Endodermal cell (in vitro differentiated cells): ENCODE measurements around the gene NEGR1. TPM values are rescaled to one million over a fixed set of nuclear protein-coding genes. Genes with fewer than 3 reads are reported as not detected.

Experiments used
- DNase-seq: peaks from one replicate; pipeline ENCODE4 v3.0.0-alpha.2; 2017
- H3K27ac ChIP-seq: 2 replicates; pipeline ENCODE4 v1.5.1; 2013; ENCODE audit warnings: mild to moderate bottlenecking, low read depth, low read length, moderate library complexity
- H3K27me3 ChIP-seq: 2 replicates; pipeline ENCODE4 v1.6.1; 2013; ENCODE audit warnings: mild to moderate bottlenecking, low read length, moderate library complexity; ENCODE audit not compliant: insufficient read depth, control insufficient read depth, poor library complexity, severe bottlenecking
- H3K36me3 ChIP-seq: 2 replicates; pipeline ENCODE4 v1.7.0; 2013; ENCODE audit warnings: mild to moderate bottlenecking, low read length, moderate library complexity; ENCODE audit not compliant: control insufficient read depth, insufficient read depth
- H3K4me1 ChIP-seq: one replicate; pipeline ENCODE4 v1.7.0; 2013; ENCODE audit warnings: low read length; ENCODE audit not compliant: control insufficient read depth, insufficient read depth
- H3K4me3 ChIP-seq: 2 replicates; pipeline ENCODE4 v1.5.1; 2013; ENCODE audit warnings: mild to moderate bottlenecking, low read length, moderate library complexity
- H3K9ac ChIP-seq: 2 replicates; pipeline ENCODE4 v1.6.1; 2013; ENCODE audit warnings: mild to moderate bottlenecking, low read length, moderate library complexity; ENCODE audit not compliant: poor library complexity, severe bottlenecking; ENCODE audit errors: extremely low read depth
- H3K9me3 ChIP-seq: 2 replicates; pipeline ENCODE4 v1.6.1; 2013; ENCODE audit warnings: mild to moderate bottlenecking, low read length, moderate library complexity; ENCODE audit not compliant: control insufficient read depth
- H3K27ac Mint-ChIP-seq: 2 replicates; pipeline ENCODE4 v1.8.0; 2020; ENCODE audit warnings: mixed read lengths
- H3K27me3 Mint-ChIP-seq: 2 replicates; pipeline ENCODE4 v1.8.0; 2021; ENCODE audit warnings: mild to moderate bottlenecking, mixed read lengths; ENCODE audit not compliant: insufficient read depth
- H3K36me3 Mint-ChIP-seq: 2 replicates; pipeline ENCODE4 v1.8.0; 2020; ENCODE audit warnings: low read depth, mixed read lengths
- H3K4me1 Mint-ChIP-seq: 2 replicates; pipeline ENCODE4 v1.8.0; 2020; ENCODE audit warnings: mixed read lengths
- H3K4me3 Mint-ChIP-seq: 2 replicates; pipeline ENCODE4 v1.8.0; 2020; ENCODE audit warnings: mild to moderate bottlenecking, moderate library complexity, mixed read lengths
- H3K9me3 Mint-ChIP-seq: 2 replicates; pipeline ENCODE4 v1.8.0; 2020; ENCODE audit warnings: mild to moderate bottlenecking, mixed read lengths
- CTCF ChIP-seq: fragments of 200-600 bp; sonication (generic); conservative IDR thresholded peaks from 2 replicates; pipeline ENCODE4 v1.5.0; 2021; ENCODE audit warnings: antibody characterized with exemption, mild to moderate bottlenecking
- WGBS, 2 experiments: methylation state at CpG; one replicate each; pipeline versions ENCODE4 v1.1.5 to v1.1.7; 2013; ENCODE audit warnings: missing lambda C conversion rate in 2 of 2, mixed read lengths in 1 of 2; ENCODE audit not compliant: insufficient coverage in 1 of 2, insufficient read length in 1 of 2; 5-methylcytosine and 5-hydroxymethylcytosine counted together
- total RNA-seq, 2 donors: library from RNA; stranded (reverse); fragmentation: NEBNext Ultra II Directional in 1 of 2; extraction: Animal tissue kit (Norgen Biotek cat#: 25700) in 1 of 2; gene quantifications; 2 replicates in 1 of 2; 3 replicates in 1 of 2; pipeline ENCODE4 v1.2.1, GENCODE V29; 2021

Gene NEGR1
- total RNA-seq, 2 donors from 2014 or later = 1.5 to 2.1 TPM

DNA sequence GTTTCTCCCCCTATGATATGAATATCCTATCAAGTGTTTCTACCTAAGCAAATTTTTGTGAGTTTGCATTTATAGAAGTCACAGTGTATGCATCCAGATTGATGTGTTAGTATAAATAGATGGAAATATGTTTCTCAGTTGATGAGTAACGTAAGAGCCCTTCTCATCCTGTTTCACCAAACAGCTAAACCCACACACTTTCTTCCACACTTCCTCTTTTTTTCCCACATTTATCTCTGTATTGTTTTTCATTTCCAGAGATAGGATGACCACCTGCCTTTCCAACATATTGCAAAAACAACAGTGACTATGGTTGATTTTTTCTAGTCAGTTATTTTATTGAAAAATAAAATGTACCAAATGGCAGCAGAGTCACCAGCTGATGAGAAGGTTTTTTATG, 490.1 kb downstream of the NEGR1 start:
- no peak overlapping the region for H3K27ac ChIP-seq
- WGBS, 2 experiments = 100% methylated on average over 1 of the region's 1 CpG; no CpG with 5 or more reads in 1 of the 2 experiments

GRCh38 chr1:71788113-71788512, 494.2 kb downstream of the NEGR1 start:
- DNase-seq = no peak
- H3K9me3 ChIP-seq = no peaks in the 10 kb centered on the region
- no peaks in the 10 kb centered on the region for H3K36me3 Mint-ChIP-seq
- H3K9me3 Mint-ChIP-seq = no peaks in the 10 kb centered on the region
- H3K9ac ChIP-seq = no peak overlapping the region
- H3K36me3 ChIP-seq = no peaks in the 10 kb centered on the region
- TF ChIP-seq CTCF = no peak
- H3K4me3 Mint-ChIP-seq = no peak overlapping the region
- no peak overlapping the region for H3K27ac Mint-ChIP-seq
- H3K27ac ChIP-seq = no peak overlapping the region
- WGBS, 2 experiments = 89% methylated on average over 1 of the region's 1 CpG; no CpG with 5 or more reads in 1 of the 2 experiments
- H3K4me1 Mint-ChIP-seq = no peaks in the 10 kb centered on the region
- no peaks in the 10 kb centered on the region for H3K4me1 ChIP-seq
- H3K27me3 Mint-ChIP-seq = no peaks in the 10 kb centered on the region
- H3K4me3 ChIP-seq = no peak overlapping the region
- H3K27me3 ChIP-seq = no peaks in the 10 kb centered on the region

More for the DNA sequence above, 490.1 kb downstream of the NEGR1 start:
- Histone ChIP-seq H3K9ac (no peak overlapping the region), H3K9me3 (no peaks in the 10 kb centered on the region), H3K4me1 (no peaks in the 10 kb centered on the region), H3K27me3 (no peaks in the 10 kb centered on the region), H3K4me3 (no peak overlapping the region), H3K36me3 (no peaks in the 10 kb centered on the region)
- no peak for TF ChIP-seq CTCF
- H3K27me3 Mint-ChIP-seq = no peaks in the 10 kb centered on the region
- H3K9me3 Mint-ChIP-seq = no peaks in the 10 kb centered on the region
- no peak for DNase-seq
- H3K27ac Mint-ChIP-seq = no peak overlapping the region
- H3K36me3 Mint-ChIP-seq = no peaks in the 10 kb centered on the region
- no peak overlapping the region for H3K4me3 Mint-ChIP-seq
- no peaks in the 10 kb centered on the region for H3K4me1 Mint-ChIP-seq

- Mint-ChIP-seq H3K4me1 (no peaks in the 10 kb centered on the region), H3K9me3 (no peaks in the 10 kb centered on the region), H3K36me3 (no peaks in the 10 kb centered on the region), H3K4me3 (no peak overlapping the region), H3K27ac (no peak overlapping the region), H3K27me3 (no peaks in the 10 kb centered on the region)
- H3K27ac ChIP-seq = no peak overlapping the region
- no peak for TF ChIP-seq CTCF
- H3K4me3 ChIP-seq = no peak overlapping the region
- H3K9ac ChIP-seq = no peak overlapping the region
- DNase-seq = no peak
- WGBS, 2 experiments = 93% methylated on average over 1 of the region's 1 CpG; no CpG with 5 or more reads in 1 of the 2 experiments
- no peaks in the 10 kb centered on the region for H3K4me1 ChIP-seq
- H3K27me3 ChIP-seq = no peaks in the 10 kb centered on the region
- no peaks in the 10 kb centered on the region for H3K36me3 ChIP-seq
- no peaks in the 10 kb centered on the region for H3K9me3 ChIP-seq
These were observed 494.6 kb downstream of the NEGR1 start for GRCh38 chr1:71787699-71788098.
